Measurements from ENCODE around the gene HERPUD1.

- TF ChIP-seq MAFF (IDR thresholded peaks at IDR 0.05; ENCODE audit: low read depth, low read length) = no peak
- TF ChIP-seq, protein P1, sequence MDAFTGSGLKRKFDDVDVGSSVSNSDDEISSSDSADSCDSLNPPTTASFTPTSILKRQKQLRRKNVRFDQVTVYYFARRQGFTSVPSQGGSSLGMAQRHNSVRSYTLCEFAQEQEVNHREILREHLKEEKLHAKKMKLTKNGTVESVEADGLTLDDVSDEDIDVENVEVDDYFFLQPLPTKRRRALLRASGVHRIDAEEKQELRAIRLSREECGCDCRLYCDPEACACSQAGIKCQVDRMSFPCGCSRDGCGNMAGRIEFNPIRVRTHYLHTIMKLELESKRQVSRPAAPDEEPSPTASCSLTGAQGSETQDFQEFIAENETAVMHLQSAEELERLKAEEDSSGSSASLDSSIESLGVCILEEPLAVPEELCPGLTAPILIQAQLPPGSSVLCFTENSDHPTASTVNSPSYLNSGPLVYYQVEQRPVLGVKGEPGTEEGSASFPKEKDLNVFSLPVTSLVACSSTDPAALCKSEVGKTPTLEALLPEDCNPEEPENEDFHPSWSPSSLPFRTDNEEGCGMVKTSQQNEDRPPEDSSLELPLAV (CRISPR knock-in tag; conservative IDR thresholded peaks at IDR 0.05; ENCODE audit: low read depth) = no peak
- no peak for TF ChIP-seq ZNF207 (IDR thresholded peaks at IDR 0.05; ENCODE audit: borderline replicate concordance)
- no peak for TF ChIP-seq ZNF280D (CRISPR knock-in tag; IDR thresholded peaks at IDR 0.05)
- TF ChIP-seq FOXO4 (CRISPR knock-in tag; conservative IDR thresholded peaks at IDR 0.05) = no peak
- TF ChIP-seq, protein P2, sequence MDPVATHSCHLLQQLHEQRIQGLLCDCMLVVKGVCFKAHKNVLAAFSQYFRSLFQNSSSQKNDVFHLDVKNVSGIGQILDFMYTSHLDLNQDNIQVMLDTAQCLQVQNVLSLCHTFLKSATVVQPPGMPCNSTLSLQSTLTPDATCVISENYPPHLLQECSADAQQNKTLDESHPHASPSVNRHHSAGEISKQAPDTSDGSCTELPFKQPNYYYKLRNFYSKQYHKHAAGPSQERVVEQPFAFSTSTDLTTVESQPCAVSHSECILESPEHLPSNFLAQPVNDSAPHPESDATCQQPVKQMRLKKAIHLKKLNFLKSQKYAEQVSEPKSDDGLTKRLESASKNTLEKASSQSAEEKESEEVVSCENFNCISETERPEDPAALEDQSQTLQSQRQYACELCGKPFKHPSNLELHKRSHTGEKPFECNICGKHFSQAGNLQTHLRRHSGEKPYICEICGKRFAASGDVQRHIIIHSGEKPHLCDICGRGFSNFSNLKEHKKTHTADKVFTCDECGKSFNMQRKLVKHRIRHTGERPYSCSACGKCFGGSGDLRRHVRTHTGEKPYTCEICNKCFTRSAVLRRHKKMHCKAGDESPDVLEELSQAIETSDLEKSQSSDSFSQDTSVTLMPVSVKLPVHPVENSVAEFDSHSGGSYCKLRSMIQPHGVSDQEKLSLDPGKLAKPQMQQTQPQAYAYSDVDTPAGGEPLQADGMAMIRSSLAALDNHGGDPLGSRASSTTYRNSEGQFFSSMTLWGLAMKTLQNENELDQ (CRISPR knock-in tag; IDR thresholded peaks at IDR 0.05; ENCODE audit: borderline replicate concordance) = no peak
Observed at GRCh38 chr16:56980792-56981724, 49.1 kb downstream of the HERPUD1 start.
